Hepatocyte (in vitro differentiated cells): ENCODE measurements around the gene TAS1R3.

ENCODE experiments used
- EZH2phosphoT487 ChIP-seq: fragments of 200-600 bp; sonication (generic); IDR thresholded peaks from one replicate; pipeline ENCODE4 v1.6.1; 2018; ENCODE audit warnings: antibody characterized with exemption, mild to moderate bottlenecking, low read depth, moderate library complexity; ENCODE audit not compliant: unreplicated experiment, severe bottlenecking
- TF ChIP-seq, protein P1 (sequence below): fragments of 200-600 bp; sonication (generic); IDR thresholded peaks from 2 replicates; pipeline ENCODE4 v1.5.1; 2016; ENCODE audit warnings: antibody characterized with exemption, mild to moderate bottlenecking; ENCODE audit not compliant: poor library complexity

DNA sequence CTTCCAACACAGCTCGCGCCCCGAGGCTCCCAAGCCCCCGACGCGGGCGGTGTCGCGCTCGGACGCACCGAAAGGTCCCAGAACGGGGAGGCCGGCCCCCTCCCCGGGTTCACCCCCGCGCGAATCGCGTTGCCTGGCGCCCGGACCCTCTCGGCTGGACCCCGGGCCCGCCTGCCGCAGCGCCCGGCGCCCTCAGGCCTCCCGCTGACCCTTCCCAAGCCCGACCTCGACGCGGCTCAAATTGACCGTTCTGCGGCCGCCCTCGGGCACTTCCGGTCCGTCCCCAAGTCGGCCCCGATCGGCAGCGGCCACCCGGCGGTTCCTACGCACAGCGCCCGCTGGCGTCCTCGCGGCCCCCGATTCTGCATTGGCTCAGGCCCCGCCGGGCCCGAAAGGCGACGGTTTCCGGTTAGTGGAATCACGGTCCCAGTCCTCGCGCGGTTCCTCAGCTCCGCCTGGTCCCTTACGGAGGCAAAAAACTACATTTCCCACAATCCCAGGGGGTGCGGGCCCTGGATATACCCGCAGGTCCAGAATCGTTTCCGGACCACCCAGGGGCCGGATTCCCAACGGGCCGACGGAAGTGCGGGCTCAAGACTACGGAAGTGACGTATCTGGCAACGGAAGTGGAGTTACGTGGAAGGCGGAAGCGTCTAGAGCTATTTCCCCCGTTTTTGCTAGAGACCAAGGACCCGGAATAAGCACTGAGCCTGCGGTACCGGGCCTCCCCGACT, 44.0 kb downstream of the TAS1R3 start, which contains the start of gene AURKAIP1:
- TF ChIP-seq, protein P1, sequence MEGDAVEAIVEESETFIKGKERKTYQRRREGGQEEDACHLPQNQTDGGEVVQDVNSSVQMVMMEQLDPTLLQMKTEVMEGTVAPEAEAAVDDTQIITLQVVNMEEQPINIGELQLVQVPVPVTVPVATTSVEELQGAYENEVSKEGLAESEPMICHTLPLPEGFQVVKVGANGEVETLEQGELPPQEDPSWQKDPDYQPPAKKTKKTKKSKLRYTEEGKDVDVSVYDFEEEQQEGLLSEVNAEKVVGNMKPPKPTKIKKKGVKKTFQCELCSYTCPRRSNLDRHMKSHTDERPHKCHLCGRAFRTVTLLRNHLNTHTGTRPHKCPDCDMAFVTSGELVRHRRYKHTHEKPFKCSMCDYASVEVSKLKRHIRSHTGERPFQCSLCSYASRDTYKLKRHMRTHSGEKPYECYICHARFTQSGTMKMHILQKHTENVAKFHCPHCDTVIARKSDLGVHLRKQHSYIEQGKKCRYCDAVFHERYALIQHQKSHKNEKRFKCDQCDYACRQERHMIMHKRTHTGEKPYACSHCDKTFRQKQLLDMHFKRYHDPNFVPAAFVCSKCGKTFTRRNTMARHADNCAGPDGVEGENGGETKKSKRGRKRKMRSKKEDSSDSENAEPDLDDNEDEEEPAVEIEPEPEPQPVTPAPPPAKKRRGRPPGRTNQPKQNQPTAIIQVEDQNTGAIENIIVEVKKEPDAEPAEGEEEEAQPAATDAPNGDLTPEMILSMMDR = no peak
- no peak for TF ChIP-seq EZH2phosphoT487
